Non-pigmented ciliary epithelial cell (primary cell): ENCODE results near the gene S100A12.

ENCODE experiments used
- DNase-seq: peaks from one replicate; pipeline ENCODE4 v3.0.0-alpha.2; 2010; ENCODE audit warnings: low read depth

The S100A12 gene

GRCh38 chr1:153397051-153397923 is 21.9 kb upstream of the S100A12 start:
- DNase-seq = no peak

- DNase-seq = no peak
Observed at GRCh38 chr1:153396461-153396860, 21.0 kb upstream of the S100A12 start.

- no peak for DNase-seq
Observed at GRCh38 chr1:153395776-153396175, 20.4 kb upstream of the S100A12 start.

- no peak for DNase-seq
Observed at GRCh38 chr1:153395136-153395685, 19.8 kb upstream of the S100A12 start.

DNA sequence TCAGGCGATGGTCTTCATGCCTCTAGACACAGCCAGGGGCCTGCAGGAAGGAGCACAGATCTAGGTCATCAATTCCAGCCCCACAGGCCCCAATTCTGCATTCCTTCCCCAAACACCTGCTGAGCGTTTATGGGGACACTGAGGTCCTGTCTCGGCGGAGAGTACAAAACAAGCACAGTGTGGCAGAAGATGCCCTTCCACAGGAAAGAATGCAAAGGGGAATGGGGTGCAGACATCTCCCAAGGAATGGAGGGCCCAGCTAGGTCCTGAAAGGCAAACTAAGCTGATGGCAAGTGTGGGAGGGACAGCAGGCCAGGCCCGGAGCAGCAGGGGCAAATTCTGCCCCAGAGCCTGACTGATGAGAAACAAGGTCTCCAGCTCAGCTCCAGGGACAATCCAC is 19.0 kb upstream of the S100A12 start:
- DNase-seq = no peak

- DNase-seq = no peak
Observed at GRCh38 chr1:153393926-153394325, 18.5 kb upstream of the S100A12 start.

DNA sequence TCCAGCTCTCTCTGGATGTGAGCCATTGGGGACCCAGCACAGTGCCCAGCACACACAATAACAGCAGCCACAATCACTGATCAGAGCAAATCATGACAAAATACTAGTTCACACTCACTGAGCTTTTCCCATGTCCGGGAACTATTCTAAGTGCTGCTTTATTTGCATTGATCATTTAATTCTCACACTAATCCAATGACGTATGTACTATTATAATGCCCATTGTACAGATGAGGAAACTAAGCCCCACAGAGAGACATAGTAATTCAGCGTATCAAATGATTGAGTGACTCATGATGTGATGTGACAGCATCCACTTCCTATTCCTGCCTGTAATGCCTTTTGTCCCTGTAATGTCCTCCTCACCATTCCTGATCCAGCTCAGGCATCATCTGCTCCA is 17.4 kb upstream of the S100A12 start:
- no peak for DNase-seq

DNA sequence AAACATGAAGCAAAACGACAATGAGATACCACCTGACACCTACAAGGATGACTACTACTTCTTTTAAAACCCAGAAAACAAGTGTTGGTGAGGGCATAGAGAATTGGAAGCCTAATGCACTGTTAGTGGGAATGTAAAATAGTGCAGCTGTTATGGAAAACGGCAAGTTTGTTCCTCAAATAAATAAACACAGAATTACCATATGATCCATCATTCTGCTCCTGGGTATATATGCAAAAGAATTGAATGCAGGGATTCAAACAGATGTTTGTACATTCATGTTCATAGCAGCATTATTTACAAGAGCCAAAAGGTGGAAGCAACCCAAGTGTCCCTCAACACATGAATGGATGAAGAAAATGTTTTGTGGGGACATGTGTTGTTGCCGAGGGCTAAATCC is 16.8 kb upstream of the S100A12 start:
- DNase-seq = no peak

GRCh38 chr1:153390938-153391710 is 15.7 kb upstream of the S100A12 start, which contains the start of gene S100A8:
TSS of gene S100A8 (minus strand) at chr1:153391073. CDS start at chr1:153390535, 538 bp downstream.
- DNase-seq = no peak

- no peak for DNase-seq
Observed at GRCh38 chr1:153389973-153390879, 14.8 kb upstream of the S100A12 start.

DNA sequence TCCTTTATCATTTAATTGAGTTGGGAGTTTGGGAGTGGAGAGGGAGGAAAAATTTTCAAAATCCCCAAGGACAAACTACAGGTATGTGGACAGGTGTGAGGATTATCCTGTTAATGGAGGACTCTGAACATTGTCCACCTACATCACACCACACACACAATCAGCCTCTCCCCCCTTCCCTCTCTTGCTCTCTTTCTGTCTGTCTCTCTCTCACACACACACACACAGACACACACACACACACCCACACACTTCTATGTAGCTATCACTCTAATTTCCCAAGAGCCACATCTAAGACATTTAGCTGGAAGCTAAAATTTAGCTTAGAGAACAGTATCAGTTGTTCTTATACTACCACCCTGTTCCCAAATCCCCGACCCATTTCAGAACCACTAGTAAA is 14.0 kb upstream of the S100A12 start:
- no peak for DNase-seq

GRCh38 chr1:153387785-153388184 is 12.4 kb upstream of the S100A12 start:
- no peak for DNase-seq

DNA sequence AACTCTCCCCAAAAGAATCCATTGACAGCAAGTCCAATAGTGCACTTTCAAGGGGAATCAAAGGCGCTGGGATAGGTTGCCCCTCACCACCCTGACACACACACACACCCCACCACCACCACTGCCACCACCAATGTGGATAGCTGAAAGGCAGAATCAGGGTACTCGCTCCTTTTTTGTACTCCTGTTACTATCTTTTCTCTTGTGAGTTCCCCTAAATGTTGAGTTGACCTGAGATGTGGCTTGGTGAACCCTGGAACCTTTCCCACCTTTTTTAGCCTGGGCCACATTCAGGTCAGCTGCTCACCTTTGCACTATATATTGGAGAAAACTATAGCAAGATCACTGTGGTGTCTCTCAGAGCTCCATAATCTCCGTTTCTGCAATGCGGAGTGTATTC is 11.6 kb upstream of the S100A12 start:
- no peak for DNase-seq

GRCh38 chr1:153386500-153386901 is 11.1 kb upstream of the S100A12 start:
- DNase-seq = no peak

- no peak for DNase-seq
Observed at GRCh38 chr1:153384958-153385580, 9.6 kb upstream of the S100A12 start.

- DNase-seq = no peak
Observed at GRCh38 chr1:153380711-153381110, 5.3 kb upstream of the S100A12 start.

DNA sequence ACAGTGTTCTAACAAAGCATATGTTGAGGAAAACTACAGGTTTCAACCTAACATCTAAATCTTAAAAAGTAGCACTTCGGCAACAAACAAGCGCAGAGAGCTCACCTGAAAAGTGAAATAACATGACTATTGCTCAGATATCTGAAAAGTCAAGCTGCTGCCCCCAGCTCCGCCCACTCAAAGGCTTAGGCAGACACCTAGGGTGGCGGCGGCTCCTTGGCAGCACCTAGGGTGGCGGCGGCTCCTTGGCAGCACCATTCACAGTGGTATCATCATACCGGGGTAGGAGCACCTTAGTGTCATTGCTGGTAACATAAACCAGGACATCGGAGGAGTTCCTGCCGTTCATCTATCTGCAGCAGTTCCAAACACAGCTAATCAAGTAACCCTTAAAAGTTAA is 4.2 kb upstream of the S100A12 start:
- DNase-seq = no peak

- DNase-seq = no peak
Observed at GRCh38 chr1:153374071-153374470, 1.4 kb downstream of the S100A12 start.

- no peak for DNase-seq
Observed at GRCh38 chr1:153372571-153372970, 2.9 kb downstream of the S100A12 start.

DNA sequence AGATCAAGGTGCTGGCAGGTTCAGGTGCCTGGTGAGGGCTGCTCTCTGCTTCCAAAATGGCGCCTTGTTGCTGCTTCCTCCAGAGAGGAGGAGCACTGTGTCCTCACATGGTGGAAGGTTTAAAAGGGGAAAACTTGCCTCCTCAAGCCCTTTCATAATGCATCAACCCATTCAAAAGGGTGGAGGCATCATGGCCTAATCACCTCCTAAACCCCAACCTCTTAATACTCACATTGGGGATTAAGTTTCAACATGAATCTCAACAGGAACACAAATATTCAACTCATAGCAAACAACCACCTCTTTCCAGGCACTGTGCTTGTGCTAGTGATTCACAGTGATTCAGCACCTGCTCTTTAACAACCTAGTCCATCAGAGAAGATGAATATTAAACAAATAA is 4.2 kb downstream of the S100A12 start:
- DNase-seq = no peak

DNA sequence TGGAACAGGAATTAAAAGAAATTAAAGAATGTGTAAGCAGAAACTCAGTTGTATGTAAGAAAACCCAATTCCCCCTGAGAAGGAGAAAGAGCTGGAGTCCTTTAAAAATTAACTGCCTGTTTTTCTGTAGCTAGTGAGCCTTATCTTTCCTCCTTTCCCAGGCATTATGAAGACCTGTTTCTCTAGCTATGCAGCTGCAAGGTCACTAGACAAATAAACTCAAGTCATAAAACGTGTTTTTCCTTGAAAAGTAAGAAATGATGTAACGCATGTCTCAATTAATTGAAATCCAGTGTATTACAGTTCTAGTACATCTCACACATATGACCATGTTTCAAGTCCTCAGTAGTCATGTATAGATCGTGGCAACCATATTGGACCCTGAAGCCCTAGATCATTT is 5.3 kb downstream of the S100A12 start:
- DNase-seq = no peak
